Measurements from ENCODE around the gene GNAQ. TPM values are rescaled to one million over a fixed set of nuclear protein-coding genes. Genes with fewer than 3 reads are reported as not detected.

GNAQ gene
- total RNA-seq, 1 donor = 53.1 TPM

DNA sequence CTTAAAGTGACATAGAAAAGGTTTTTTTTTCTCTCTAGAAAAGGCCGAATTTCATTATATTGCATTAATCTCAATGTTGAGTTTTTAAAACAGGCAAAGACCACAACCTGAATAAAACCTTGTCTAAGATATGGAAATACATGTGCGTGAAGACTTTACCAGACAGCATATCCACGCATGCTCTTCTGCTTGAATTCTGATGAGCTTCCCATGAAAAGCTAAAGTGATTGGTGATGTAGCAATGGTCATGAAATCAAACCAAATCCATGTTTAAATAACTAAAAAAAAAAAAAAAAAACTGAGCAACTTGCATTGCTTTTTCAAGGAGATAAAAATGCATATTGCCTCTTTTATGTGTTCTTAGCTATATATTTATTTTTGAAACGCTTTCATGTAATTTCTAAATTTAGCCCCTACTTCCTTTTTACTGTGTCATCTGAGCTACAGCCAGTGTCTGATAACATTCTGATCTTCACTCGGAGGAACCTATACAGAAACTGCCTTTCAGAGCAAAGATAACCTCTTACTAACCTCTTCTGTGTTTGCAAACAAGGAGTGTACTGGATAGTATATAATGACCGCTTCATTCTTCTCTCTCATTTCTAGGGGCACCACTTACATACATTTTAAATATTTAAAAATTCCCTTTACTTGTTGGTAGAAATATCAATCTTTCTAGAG is 204.4 kb downstream of the GNAQ start:
- no peak overlapping the region for H3K4me3 ChIP-seq (ENCODE audit: low read depth, low read length)
- no peak for DNase-seq (ENCODE audit: low read depth)
- TF ChIP-seq, protein P1, sequence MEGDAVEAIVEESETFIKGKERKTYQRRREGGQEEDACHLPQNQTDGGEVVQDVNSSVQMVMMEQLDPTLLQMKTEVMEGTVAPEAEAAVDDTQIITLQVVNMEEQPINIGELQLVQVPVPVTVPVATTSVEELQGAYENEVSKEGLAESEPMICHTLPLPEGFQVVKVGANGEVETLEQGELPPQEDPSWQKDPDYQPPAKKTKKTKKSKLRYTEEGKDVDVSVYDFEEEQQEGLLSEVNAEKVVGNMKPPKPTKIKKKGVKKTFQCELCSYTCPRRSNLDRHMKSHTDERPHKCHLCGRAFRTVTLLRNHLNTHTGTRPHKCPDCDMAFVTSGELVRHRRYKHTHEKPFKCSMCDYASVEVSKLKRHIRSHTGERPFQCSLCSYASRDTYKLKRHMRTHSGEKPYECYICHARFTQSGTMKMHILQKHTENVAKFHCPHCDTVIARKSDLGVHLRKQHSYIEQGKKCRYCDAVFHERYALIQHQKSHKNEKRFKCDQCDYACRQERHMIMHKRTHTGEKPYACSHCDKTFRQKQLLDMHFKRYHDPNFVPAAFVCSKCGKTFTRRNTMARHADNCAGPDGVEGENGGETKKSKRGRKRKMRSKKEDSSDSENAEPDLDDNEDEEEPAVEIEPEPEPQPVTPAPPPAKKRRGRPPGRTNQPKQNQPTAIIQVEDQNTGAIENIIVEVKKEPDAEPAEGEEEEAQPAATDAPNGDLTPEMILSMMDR (IDR thresholded peaks at IDR 0.05; ENCODE audit: insufficient read depth, low read depth, low read length) = no peak

DNA sequence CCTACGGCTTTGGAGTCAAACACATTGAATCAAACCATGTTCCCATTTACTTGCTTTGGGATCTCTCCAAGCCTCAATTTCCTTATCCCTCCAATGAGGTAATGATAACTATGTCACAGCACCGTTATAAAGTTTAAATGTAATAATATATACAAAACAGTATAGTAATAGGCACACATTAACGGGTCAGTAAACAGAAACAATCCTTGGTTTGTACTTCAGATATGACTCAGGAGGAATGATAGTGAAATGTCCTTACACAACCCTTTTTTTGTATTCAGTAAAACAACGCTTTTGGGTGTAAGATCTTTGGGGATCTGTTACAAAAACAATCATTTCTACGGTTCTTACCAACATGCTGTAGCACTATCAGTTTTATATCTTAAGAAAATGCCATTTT is 205.0 kb downstream of the GNAQ start:
- no peak overlapping the region for H3K4me3 ChIP-seq (ENCODE audit: low read depth, low read length)
- peak; percentile 38 for DNase-seq (ENCODE audit: low read depth)
- TF ChIP-seq, protein P1 (IDR thresholded peaks at IDR 0.05; ENCODE audit: insufficient read depth, low read depth, low read length) = no peak

DNA sequence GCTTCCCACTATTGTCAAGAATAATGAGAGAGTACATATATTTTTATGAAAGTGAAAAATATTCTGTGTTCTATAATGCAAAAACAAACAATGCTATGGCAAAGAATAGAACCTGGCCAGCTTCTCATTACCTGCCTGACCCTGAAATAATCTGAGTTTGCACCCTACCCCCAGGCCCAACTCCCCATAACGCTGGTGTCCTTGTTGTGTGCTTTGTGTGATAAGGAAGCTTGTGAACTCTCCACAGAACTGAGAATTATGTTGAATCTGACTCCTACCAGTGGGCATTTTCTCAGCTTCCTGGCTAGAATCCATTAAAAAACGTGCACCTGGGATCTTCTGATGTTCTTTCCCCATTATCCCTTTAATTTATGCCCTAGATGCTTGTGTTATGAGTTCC is 205.5 kb downstream of the GNAQ start:
- H3K4me3 ChIP-seq (ENCODE audit: low read depth, low read length) = no peak overlapping the region
- TF ChIP-seq, protein P1 (IDR thresholded peaks at IDR 0.05; ENCODE audit: insufficient read depth, low read depth, low read length) = no peak
- DNase-seq (ENCODE audit: low read depth) = no peak

DNA sequence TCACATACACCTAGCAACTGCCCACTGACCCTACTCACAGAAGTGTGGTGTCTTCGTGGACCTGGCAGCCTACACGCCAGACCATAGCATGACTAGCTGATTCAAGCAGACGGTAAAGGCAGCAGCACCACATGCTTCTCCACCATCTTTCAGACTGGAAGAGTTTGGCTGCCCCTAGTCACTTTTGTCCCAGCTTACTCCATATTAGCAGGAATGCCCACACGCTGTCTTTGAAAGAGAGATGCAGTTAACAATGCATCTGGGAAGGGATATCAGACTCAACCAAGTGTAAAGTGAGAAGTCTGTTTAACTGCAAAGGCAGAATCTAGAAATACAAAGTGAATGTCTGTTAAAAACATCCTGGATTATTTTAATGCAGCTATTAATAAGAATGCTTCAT is 206.2 kb downstream of the GNAQ start:
- TF ChIP-seq, protein P1 (IDR thresholded peaks at IDR 0.05; ENCODE audit: insufficient read depth, low read depth, low read length) = no peak
- no peak for DNase-seq (ENCODE audit: low read depth)
- H3K4me3 ChIP-seq (ENCODE audit: low read depth, low read length) = no peak overlapping the region

DNA sequence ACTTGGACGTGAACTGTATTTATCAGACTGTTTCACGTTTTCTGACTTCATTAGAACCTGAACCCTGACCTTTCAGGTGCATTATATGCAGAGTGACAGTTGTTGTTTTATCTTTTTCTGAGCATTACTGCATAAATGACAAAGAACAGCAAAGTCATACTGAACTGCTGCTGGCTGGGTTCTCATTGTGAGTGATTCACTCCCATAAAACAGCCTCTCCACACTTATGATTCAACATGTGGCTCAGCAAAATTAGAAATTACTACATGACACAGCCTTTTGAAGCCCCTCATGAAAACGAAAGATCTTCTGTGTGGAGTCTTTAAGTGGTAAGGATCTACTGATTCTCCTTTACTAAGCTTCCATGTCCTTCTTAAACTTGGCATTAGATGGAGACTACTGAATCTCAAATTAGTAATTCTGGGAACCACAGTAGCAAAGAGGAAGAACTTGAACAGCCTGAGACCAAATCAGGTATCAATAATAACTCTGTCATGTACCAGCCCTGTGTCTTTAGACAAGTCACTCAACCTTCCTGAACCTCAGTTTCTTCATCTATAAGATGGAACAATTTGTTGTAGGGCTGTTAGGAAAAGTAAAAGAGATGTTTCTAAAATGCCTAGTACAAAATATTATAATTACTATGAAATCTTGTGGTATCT is 211.2 kb downstream of the GNAQ start:
- H3K4me3 ChIP-seq (ENCODE audit: low read depth, low read length) = no peak overlapping the region
- TF ChIP-seq, protein P1 (IDR thresholded peaks at IDR 0.05; ENCODE audit: insufficient read depth, low read depth, low read length) = no peak
- peak; percentile 81 for DNase-seq (ENCODE audit: low read depth)

DNA sequence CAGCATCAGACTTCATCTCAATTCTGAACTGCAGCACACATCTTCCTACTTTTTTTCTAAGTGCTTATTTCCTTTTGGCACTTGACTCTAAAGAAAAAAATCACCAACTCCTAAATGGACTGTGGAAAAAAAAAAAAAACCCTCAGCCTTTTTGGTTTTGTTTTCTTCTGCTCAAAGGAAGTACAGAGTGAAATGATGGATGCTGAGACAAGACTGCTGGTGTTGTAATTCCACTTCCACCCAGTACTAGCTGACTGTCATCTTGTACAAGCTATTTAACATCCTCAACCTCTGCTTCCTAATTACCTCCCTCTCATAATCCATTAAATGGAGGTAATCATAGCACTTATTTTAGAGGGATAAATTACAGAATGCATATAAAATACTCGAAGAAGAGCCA is 212.0 kb downstream of the GNAQ start:
- TF ChIP-seq, protein P1 (IDR thresholded peaks at IDR 0.05; ENCODE audit: insufficient read depth, low read depth, low read length) = no peak
- peak; percentile 33 for DNase-seq (ENCODE audit: low read depth)

More for the DNA sequence above, 212.0 kb downstream of the GNAQ start:
- no peak overlapping the region for H3K4me3 ChIP-seq (ENCODE audit: low read depth, low read length)

Measured in fibroblast of villous mesenchyme (primary cell).